Medulla oblongata (tissue), 1 donor: ENCODE data around the gene CHRM5.
"Not testable (repeated sequence)": the region's sequence is repeated elsewhere in the genome, so short reads cannot be mapped to it uniquely, and the experiment has no call there.

Experiments
- DNase-seq: peaks from one replicate; pipeline ENCODE4 v3.0.0-alpha.2; 2015; ENCODE audit errors: extremely low spot score

The CHRM5 gene

GRCh38 chr15:34039790-34040113, 71.5 kb downstream of the CHRM5 start:
- DNase-seq: peak; percentile 33

- no peak for DNase-seq
Measured at GRCh38 chr15:34043391-34043790, 75.1 kb downstream of the CHRM5 start.

GRCh38 chr15:34043813-34044212, 75.5 kb downstream of the CHRM5 start:
- DNase-seq: no peak

GRCh38 chr15:34046471-34047145, 78.3 kb downstream of the CHRM5 start:
- DNase-seq: no peak

- DNase-seq: no peak
Measured at GRCh38 chr15:34047893-34048775, 79.8 kb downstream of the CHRM5 start.

- no peak for DNase-seq
Measured at GRCh38 chr15:34049112-34049511, 80.8 kb downstream of the CHRM5 start.

GRCh38 chr15:34050385-34050784, 82.1 kb downstream of the CHRM5 start:
- DNase-seq: not testable (repeated sequence)

- no peak for DNase-seq
Measured at GRCh38 chr15:34054081-34054707, 85.9 kb downstream of the CHRM5 start.

GRCh38 chr15:34055868-34056595, 87.7 kb downstream of the CHRM5 start:
- DNase-seq: no peak

- no peak for DNase-seq
Measured at GRCh38 chr15:34056911-34057310, 88.6 kb downstream of the CHRM5 start.

GRCh38 chr15:34059476-34059875, 91.2 kb downstream of the CHRM5 start:
- no peak for DNase-seq

- DNase-seq: no peak
Measured at GRCh38 chr15:34059946-34060345, 91.6 kb downstream of the CHRM5 start.

GRCh38 chr15:34064438-34064837, 96.1 kb downstream of the CHRM5 start:
- no peak for DNase-seq

GRCh38 chr15:34065261-34065660, 97.0 kb downstream of the CHRM5 start:
- no peak for DNase-seq

- no peak for DNase-seq
Measured at GRCh38 chr15:34065941-34066340, 97.6 kb downstream of the CHRM5 start.

GRCh38 chr15:34070003-34070402, 101.7 kb downstream of the CHRM5 start:
- no peak for DNase-seq

GRCh38 chr15:34076785-34077184, 108.5 kb downstream of the CHRM5 start:
- DNase-seq: no peak

- DNase-seq: no peak
Measured at GRCh38 chr15:34078900-34079299, 110.6 kb downstream of the CHRM5 start.

GRCh38 chr15:34079904-34080303, 111.6 kb downstream of the CHRM5 start:
- no peak for DNase-seq

GRCh38 chr15:34084086-34084485, 115.8 kb downstream of the CHRM5 start:
- DNase-seq: peak; percentile 24

GRCh38 chr15:34085746-34086145, 117.4 kb downstream of the CHRM5 start:
- no peak for DNase-seq

GRCh38 chr15:34099914-34100313, 131.6 kb downstream of the CHRM5 start:
- no peak for DNase-seq
